Measurements from ENCODE around the gene PGAP2. TPM values are rescaled to one million over a fixed set of nuclear protein-coding genes. Genes with fewer than 3 reads are reported as not detected.

The PGAP2 gene
- total RNA-seq, 6 experiments from 2014 or later, result 14.5 to 19.7 (median 17.1) TPM

DNA sequence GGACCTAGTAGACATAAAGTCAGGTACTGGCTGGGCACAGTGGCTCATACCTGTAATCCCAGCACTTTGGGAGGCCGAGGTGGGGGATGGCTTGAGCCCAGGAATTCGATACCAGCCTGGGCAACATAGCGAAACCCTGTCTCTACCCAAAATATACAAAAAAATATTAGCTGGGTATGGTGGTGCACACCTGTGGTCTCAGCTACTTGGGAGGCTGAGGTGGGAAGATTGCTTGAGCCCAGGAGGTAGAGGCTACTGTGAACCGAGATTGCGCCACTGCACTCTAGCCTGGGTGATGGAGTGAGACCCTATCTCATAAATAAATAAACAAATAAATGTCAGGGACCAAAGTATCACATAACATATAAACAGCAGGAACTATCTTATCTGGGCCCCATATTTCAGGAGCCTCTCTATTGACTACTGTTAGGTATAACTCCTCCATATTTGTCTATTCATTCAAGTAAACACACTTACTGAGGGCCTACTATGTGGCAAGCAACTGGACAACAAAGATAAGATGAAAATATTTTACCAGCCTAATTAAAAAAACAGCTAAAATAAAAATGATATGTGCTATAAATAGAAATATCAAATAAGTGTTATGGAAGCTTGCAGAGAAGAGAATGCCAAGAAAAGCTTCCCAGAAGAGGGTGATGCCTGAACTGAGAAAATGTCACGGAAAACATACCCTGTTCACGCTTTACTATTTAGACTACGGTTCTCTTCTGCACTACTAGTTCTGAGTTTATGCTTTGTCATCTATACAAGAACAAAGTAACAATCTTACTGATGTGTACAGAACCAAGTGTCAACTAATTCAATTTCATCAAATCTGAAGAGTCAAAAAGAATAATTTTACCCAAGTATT, 13.0 kb upstream of the PGAP2 start:
- DNase-seq, result no peak
- Mint-ChIP-seq H3K4me3 (peak overlapping the region; percentile 93), H3K27me3 (ENCODE audit: insufficient read depth) (no peaks in the 10 kb centered on the region; the same call in 1 of the 2 replicates), H3K27ac (peak overlapping the region; percentile 95), H3K36me3 (ENCODE audit: low read depth) (peaks cover 19% of the 10 kb centered on the region), H3K4me1 (ENCODE audit: low read depth) (peaks cover 35% of the 10 kb centered on the region), H3K9me3 (no peaks in the 10 kb centered on the region)
- no peak for TF ChIP-seq CTCF (IDR thresholded peaks at IDR 0.05)

GRCh38 chr11:3796002-3796311, 12.4 kb upstream of the PGAP2 start:
- no peak for DNase-seq
- TF ChIP-seq CTCF (IDR thresholded peaks at IDR 0.05), result no peak
- Mint-ChIP-seq H3K36me3 (ENCODE audit: low read depth) (peaks cover 19% of the 10 kb centered on the region), H3K27ac (peak overlapping the region; percentile 95), H3K4me3 (peak overlapping the region; percentile 93), H3K4me1 (ENCODE audit: low read depth) (peaks cover 32% of the 10 kb centered on the region), H3K9me3 (no peaks in the 10 kb centered on the region), H3K27me3 (ENCODE audit: insufficient read depth) (no peaks in the 10 kb centered on the region; the same call in 1 of the 2 replicates)

DNA sequence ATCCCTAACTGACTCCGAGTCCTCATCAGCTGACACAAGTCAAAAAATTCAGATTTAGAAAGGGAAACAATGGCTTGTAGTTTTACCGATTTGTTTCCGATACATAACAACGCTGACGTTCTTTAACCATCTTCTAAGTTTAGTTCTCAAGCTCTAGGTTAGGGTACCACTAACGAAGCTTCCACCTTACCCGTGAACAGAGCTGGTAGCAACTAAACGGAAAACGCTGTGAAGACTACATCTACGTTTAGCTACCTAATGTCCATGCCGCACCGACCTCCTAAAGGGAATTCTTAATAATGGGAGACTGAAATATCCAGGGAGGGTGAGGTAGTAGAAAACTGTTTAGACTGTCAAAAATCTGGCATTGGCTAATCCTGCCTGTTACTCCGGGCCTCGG, 12.0 kb upstream of the PGAP2 start:
- H3K4me1 Mint-ChIP-seq (ENCODE audit: low read depth), result peaks cover 32% of the 10 kb centered on the region
- TF ChIP-seq CTCF (IDR thresholded peaks at IDR 0.05), result no peak
- no peak for DNase-seq
- H3K4me3 Mint-ChIP-seq, result peak overlapping the region; percentile 93
- peaks cover 19% of the 10 kb centered on the region for H3K36me3 Mint-ChIP-seq (ENCODE audit: low read depth)
- H3K27ac Mint-ChIP-seq, result peak overlapping the region; percentile 95
- H3K27me3 Mint-ChIP-seq (ENCODE audit: insufficient read depth), result no peaks in the 10 kb centered on the region; the same call in 1 of the 2 replicates
- H3K9me3 Mint-ChIP-seq, result no peaks in the 10 kb centered on the region

DNA sequence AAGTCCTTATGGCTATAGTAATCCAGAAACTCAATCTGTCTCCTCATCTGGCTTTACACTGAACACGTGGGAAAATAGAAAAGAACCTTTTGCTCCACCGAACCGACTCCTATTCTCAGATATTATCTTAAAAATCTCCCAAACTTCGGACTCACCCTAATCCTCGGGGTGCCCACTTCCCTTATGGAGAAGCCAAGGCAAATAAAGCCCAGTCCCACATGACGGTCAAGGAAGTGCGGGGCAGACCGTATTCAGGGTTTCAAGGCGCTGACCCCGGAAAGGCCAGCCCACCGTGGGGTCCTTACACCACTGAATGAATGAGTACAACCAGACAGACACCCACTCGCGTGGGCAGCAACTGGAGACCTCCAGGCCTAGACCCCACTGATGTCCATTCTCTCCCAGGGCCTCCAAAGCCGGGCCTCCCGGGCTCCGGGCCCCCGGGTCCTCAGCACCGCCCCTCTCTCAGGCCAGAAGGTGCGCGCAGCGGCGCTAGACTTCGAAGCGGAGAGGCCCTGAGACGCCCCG, 11.5 kb upstream of the PGAP2 start:
- Mint-ChIP-seq H3K36me3 (ENCODE audit: low read depth) (peaks cover 19% of the 10 kb centered on the region), H3K9me3 (no peaks in the 10 kb centered on the region), H3K4me1 (ENCODE audit: low read depth) (peaks cover 34% of the 10 kb centered on the region), H3K27me3 (ENCODE audit: insufficient read depth) (no peaks in the 10 kb centered on the region; the same call in 1 of the 2 replicates), H3K4me3 (peak overlapping the region; percentile 93), H3K27ac (peak overlapping the region; percentile 95)
- TF ChIP-seq CTCF (IDR thresholded peaks at IDR 0.05), result no peak
- no peak for DNase-seq

GRCh38 chr11:3797329-3798090, 10.8 kb upstream of the PGAP2 start, which contains the start of gene NUP98:
Gene NUP98, minus strand, starts transcription at chr11:3797554. Its CDS starts 15,437 bp downstream, at chr11:3782117.
- peak; percentile 100 for DNase-seq
- Mint-ChIP-seq H3K27me3 (ENCODE audit: insufficient read depth) (no peaks in the 10 kb centered on the region; the same call in 1 of the 2 replicates), H3K4me1 (ENCODE audit: low read depth) (peaks cover 41% of the 10 kb centered on the region), H3K4me3 (peak within 1 kb of the TSS; percentile 93), H3K9me3 (no peaks in the 10 kb centered on the region), H3K27ac (peak within 1 kb of the TSS; percentile 95), H3K36me3 (ENCODE audit: low read depth) (peaks cover 19% of the 10 kb centered on the region)
- no peak for TF ChIP-seq CTCF (IDR thresholded peaks at IDR 0.05)

Measured in HFFc6 (cell line).